NCI-H526 treated with DMSO at 0.1 percent for 48 hours (cell line): ENCODE data around the gene DSG3.

Source experiments
- DNase-seq: peaks from one replicate; lab custom pipeline; 2025; lab: John Stamatoyannopoulos, UW

The DSG3 gene

DNA sequence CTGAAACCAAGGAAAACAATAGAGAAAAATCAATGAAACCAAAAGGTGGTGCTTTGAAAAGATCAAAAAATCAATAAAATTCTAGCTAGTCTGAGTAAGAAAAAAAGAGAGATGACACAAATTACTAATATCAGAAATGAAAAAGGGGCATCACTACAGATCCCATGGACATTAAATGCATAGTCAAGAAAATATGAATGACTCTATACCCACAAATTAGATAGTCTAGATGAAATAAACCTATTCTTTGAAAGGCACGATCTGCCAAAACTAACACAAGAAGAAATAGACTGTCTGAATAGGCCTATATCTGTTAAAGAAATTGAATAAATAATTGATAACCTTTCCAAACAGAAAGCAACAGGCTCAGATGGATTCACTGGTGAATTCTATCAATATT is 15.2 kb upstream of the DSG3 start:
- no peak for DNase-seq

- DNase-seq, result no peak
Measured at GRCh38 chr18:31436825-31437224, 10.7 kb upstream of the DSG3 start.

DNA sequence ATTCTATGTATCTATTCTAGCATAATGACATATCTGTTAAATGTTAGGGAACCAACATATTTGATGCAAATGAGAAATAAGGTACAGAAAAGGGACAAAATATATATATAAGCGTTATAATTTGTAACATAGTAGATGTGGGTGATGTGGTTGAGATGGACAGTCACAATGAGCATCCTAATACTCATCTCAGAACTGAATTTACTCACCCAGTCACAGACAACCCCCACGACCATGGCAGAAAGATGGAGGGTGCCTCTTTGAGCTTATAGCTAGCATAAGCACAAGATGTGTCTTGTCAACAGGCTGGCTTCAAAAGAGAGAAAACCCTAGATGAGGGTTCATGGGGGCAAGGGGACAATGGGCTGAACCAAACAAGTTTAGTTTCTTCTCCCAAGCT is 9.1 kb upstream of the DSG3 start:
- DNase-seq, result no peak

DNA sequence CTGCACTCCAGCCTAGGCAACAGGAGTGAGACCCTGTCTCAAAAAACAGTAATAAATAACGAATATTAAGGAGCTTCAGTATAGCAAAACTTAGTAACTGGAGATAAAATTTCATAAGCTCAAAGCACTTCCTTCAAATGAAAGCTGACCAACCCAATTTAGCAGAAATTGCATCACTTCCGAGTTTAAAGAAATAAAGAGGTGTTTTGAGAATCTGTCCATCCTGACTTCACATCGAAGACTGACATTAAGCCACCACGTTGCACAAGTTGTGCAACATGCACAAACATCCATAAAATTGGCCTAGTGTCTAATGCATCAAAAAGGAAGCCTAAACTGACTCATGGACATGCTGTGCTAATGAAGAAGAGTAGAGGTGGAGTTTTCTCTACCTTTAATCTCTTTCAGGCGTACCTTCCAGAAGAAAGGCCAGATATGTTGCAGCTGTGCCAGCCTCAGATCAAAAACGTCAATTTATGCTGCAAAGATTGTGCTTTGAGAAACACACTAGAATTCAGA is 7.7 kb upstream of the DSG3 start:
- DNase-seq, result no peak

DNA sequence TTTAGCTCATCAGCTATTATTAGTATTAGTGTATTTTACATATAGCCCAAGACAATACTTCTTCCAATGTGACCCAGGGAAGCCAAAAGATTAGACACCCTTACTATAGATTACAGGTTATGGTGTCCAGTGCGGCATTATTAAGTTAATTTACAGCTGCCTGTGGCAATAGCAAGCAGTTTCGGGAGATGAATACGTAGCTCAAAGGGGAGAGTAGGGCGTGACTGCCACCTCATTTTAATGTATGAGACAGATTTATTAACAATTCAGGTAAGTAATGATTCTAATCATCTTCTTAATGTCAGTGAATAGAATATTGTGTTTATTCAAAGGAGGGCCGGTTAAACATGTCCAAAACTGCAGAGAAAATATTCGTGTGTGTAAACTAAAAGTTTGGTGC is 6.8 kb upstream of the DSG3 start:
- DNase-seq, result no peak

GRCh38 chr18:31441493-31441892 is 6.0 kb upstream of the DSG3 start:
- DNase-seq, result no peak

GRCh38 chr18:31444142-31444541 is 3.4 kb upstream of the DSG3 start:
- no peak for DNase-seq

- DNase-seq, result no peak
Measured at GRCh38 chr18:31445908-31446307, 1.6 kb upstream of the DSG3 start.

DNA sequence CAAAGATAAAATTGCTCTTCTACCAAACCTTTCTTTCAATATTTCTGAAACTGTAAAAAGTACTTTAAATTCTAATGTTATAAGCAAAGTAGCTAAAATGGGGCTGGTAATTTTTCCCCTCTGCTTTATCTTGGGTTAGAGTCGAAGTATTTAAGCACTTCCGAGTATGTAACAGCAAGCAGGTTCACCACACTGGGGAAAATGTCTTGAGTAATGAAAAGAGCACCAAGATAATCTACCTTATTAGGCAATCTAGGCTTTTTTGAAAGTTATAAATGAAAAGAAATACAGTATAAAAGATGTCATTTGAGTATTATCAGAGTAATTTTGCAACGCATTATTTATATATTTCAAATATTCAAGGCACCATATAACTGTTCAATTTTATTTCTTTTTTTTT is 687 bp upstream of the DSG3 start:
- no peak for DNase-seq

DNA sequence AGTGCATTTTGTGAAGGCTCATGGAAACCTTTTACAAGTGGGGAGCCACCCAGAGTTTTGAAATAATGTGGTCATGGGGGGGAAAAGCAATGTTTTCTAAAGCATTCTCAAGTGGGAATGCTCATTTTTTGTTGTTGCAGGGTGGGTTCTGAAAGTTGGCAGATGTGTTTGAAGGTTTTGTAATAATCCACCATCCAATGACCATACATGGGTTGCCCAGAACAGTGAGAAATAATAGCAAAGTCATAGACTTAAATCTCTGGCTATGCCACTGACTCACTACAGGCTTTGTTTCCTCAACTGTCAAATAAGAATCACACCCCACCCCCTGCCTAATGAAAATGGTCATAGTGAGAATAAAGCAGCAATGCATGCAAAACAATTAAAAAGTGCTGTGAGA is 2.9 kb downstream of the DSG3 start:
- DNase-seq, result no peak

DNA sequence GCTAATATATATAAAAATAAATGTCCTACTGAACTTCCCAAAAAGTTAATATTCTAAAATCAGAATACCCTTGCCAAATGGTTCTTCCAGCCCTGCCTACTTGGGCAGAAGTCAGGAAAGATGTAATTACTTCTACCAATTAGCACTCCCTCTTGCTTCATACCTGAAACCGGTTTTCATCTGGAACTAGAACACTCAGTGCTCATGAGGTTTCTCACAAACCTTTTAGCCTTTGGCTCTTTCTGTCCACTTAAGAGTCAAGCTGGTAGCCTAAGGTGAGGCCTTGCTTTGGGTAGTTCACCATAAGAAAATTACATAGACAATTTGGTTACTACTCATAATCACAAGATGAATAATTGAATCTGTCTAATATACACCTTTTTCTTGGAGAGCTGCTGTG is 4.1 kb downstream of the DSG3 start:
- no peak for DNase-seq

DNA sequence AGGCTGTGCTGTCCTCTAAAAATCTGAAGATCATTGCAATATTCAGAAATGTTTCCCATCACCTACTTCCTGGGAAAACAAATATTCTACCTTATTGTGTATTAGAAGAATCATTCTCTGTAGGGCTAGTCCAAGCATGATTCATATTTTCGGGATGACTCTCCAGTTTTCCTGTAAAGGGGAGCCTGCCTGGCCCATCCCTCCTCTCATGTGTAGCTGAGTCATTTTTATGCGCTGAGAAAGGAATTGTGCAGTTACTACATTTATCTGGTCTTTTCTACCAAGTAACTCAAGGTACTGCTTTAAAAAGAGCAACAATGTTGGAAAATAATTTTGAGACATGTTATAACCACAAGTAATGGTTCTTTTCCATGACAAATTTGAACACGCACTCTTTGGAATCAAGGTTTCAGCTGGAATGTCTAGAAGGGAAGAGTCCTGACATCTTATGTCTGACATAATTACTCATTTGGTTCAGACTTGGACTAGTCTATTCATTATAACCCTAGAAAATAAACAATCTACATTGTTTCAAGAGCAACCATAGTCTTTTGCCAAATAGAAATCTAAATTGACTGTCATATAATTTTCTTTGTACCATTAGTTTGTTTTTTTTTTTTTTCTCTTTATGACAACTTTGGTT is 6.6 kb downstream of the DSG3 start:
- DNase-seq, result no peak

DNA sequence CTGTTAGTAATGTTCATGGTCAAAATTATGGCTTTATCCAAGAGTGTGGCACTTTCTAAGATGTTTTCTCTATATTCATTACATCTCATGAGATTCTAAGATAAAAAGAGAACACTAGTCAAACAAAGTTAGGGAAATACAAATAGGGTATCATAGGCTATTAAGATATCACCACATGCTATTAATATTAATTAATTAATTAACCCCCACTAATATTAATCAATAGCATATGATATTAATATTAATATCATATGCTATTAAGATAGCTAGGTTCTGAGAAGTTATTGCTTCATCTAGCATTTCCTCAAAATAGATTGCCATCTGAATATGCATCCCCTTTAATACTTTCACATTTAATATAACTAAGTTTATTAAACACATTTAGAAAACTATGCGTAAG is 22.1 kb downstream of the DSG3 start:
- DNase-seq, result no peak

GRCh38 chr18:31478688-31479087 is 31.1 kb downstream of the DSG3 start:
- DNase-seq, result no peak

DNA sequence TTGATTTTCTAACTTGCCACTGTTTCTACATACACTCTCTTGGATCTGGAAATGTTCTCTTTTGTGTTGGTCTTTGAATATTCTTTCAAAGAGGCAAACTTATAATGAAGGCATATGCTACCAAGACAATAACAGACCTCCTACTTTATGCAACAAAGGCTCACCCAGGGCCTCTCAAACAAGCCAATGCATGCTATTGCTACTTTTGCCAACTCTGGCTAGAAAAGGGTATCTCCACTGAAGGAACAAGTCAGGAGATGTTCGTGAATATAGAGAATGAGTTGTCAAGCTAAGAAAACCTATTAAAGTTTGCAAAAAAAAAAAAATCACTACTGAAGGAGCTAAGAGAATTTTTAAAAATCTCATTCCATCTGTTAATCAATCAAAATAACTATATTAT is 34.5 kb downstream of the DSG3 start:
- DNase-seq, result no peak

GRCh38 chr18:31483396-31483795 is 35.9 kb downstream of the DSG3 start:
- no peak for DNase-seq

GRCh38 chr18:31484461-31484860 is 36.9 kb downstream of the DSG3 start:
- no peak for DNase-seq

DNA sequence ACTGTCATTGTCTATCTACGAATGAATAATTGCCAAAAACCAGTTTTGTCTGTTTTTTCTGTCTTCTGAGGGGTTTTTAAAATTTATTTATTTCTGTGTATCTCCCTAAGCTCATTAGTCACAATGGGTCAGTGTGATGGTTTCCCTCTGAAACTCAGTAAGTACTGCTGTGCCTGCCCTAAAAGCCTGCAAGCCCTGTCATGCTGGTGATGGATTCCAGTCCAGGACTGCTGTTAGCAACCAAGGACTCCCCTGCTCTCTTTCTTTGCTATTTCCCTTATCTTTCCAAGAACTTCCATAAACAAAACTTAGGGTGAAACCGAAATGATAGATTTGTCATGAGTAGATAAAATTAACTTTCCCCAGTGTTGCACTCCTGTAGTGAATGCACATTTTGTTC is 38.6 kb downstream of the DSG3 start:
- no peak for DNase-seq

- DNase-seq, result no peak
Measured at GRCh38 chr18:31487246-31488015, 39.9 kb downstream of the DSG3 start.

DNA sequence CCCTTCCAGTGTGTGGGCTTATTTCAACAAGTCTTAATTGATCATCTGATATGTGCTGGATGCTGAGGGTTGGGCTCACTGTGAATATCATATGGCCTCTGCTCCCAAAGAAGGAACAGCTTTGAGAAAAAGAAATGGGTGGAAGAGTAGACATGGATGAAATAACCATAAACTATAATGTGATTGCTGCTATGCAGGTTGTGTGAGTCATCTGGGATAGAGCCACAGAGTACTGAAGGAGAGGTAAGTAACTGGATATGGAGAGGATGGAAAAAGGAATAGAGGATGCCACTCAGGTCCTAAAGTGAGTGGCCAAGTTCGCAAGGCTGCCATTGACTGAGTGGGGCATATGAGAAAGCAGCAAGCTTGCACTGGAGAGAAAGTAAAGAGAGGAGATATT is 41.8 kb downstream of the DSG3 start:
- no peak for DNase-seq

GRCh38 chr18:31490387-31490786 is 42.8 kb downstream of the DSG3 start:
- no peak for DNase-seq

GRCh38 chr18:31490833-31491232 is 43.3 kb downstream of the DSG3 start:
- no peak for DNase-seq

DNA sequence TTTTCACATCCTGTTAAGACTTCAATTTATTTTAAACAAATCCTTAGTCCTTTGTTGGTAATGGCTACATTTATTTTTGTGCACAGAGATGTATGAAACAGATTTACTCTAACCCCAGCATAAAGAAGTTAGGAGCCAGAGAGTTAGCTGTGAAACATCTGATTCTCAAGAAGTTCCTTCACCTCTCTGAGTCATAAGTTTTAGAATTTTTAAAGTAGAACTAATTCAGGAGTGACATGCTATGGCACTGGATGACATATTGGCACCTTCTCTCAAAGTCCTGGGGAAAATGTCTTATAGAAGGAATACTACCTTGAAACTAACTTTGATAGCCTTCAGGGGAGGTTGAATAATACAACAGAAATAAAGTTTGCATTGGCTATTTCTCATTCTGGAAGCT is 44.0 kb downstream of the DSG3 start:
- DNase-seq, result no peak

GRCh38 chr18:31492671-31493070 is 45.1 kb downstream of the DSG3 start:
- no peak for DNase-seq
